SK-N-SH treated with all-trans-retinoic acid at 6 μM for 48 hours (cell line): Measurements from ENCODE around the gene TCF12.

Experiments
- ATAC-seq: fragments of 200-7000 bp; cut with Tn5 transposase; 3 replicates; pipeline ENCODE4 v1.9.1; 2020; ENCODE audit warnings: mild to moderate bottlenecking, moderate library complexity
- BACH2 ChIP-seq: fragments of 250-450 bp; sonication (Bioruptor Pico); IDR thresholded peaks from 2 replicates; pipeline ENCODE4 v1.9.0; 2021; ENCODE audit warnings: mild to moderate bottlenecking, borderline replicate concordance
- CSDC2 ChIP-seq: fragments of 250-450 bp; sonication (Bioruptor Pico); IDR thresholded peaks from 2 replicates; pipeline ENCODE4 v1.5.0; 2020; ENCODE audit warnings: mild to moderate bottlenecking, moderate library complexity
- CSRNP3 ChIP-seq: fragments of 250-450 bp; sonication (Bioruptor Pico); IDR thresholded peaks from 2 replicates; pipeline ENCODE4 v1.5.1; 2021; ENCODE audit warnings: mild to moderate bottlenecking, moderate library complexity
- ESRRG ChIP-seq: fragments of 250-450 bp; sonication (Bioruptor Pico); IDR thresholded peaks from 2 replicates; pipeline ENCODE4 v1.6.1; 2021; ENCODE audit warnings: mild to moderate bottlenecking
- OSR1 ChIP-seq: fragments of 250-450 bp; sonication (Bioruptor Pico); IDR thresholded peaks from 2 replicates; pipeline ENCODE4 v1.8.0; 2022; ENCODE audit warnings: moderate library complexity, mild to moderate bottlenecking, inconsistent platforms
- PATZ1 ChIP-seq: fragments of 250-450 bp; sonication (Bioruptor Pico); IDR thresholded peaks from 2 replicates; pipeline ENCODE4 v1.8.0; 2020; ENCODE audit warnings: mild to moderate bottlenecking, moderate library complexity, borderline replicate concordance
- POU6F1 ChIP-seq: fragments of 250-450 bp; sonication (Bioruptor Pico); IDR thresholded peaks from 2 replicates; pipeline ENCODE4 v1.8.0; 2021; ENCODE audit warnings: low read depth, mild to moderate bottlenecking, moderate library complexity, borderline replicate concordance
- PPARA ChIP-seq: fragments of 250-450 bp; sonication (Bioruptor Pico); IDR thresholded peaks from 2 replicates; pipeline ENCODE4 v1.5.0; 2020; ENCODE audit warnings: mild to moderate bottlenecking, borderline replicate concordance
- RARB ChIP-seq: fragments of 250-450 bp; sonication (Bioruptor Pico); IDR thresholded peaks from 2 replicates; pipeline ENCODE4 v1.8.0; 2021; ENCODE audit warnings: mild to moderate bottlenecking, moderate library complexity
- SNAI2 ChIP-seq: fragments of 250-450 bp; sonication (Bioruptor Pico); IDR thresholded peaks from 2 replicates; pipeline ENCODE4 v1.5.0; 2020; ENCODE audit warnings: mild to moderate bottlenecking, moderate library complexity
- TCF4 ChIP-seq: fragments of 250-450 bp; sonication (Bioruptor Pico); IDR thresholded peaks from 2 replicates; pipeline ENCODE4 v1.8.0; 2021; ENCODE audit warnings: mild to moderate bottlenecking, moderate library complexity, borderline replicate concordance
- TOX ChIP-seq: fragments of 250-450 bp; sonication (Bioruptor Pico); IDR thresholded peaks from 2 replicates; pipeline ENCODE4 v1.8.0; 2021; ENCODE audit warnings: mild to moderate bottlenecking, moderate library complexity, borderline replicate concordance
- TSHZ2 ChIP-seq: fragments of 250-450 bp; sonication (Bioruptor Pico); IDR thresholded peaks from 2 replicates; pipeline ENCODE4 v1.5.0; 2020; ENCODE audit warnings: mild to moderate bottlenecking, moderate library complexity
- ZC3H10 ChIP-seq: fragments of 250-450 bp; sonication (Bioruptor Pico); IDR thresholded peaks from 2 replicates; pipeline ENCODE4 v1.5.1; 2021; ENCODE audit warnings: mild to moderate bottlenecking, moderate library complexity
- ZFP3 ChIP-seq: fragments of 250-450 bp; sonication (Bioruptor Pico); IDR thresholded peaks from 2 replicates; pipeline ENCODE4 v1.5.0; 2020; ENCODE audit warnings: mild to moderate bottlenecking, moderate library complexity
- ZFP30 ChIP-seq: fragments of 450-650 bp; formaldehyde crosslinking; IDR thresholded peaks from 2 replicates; pipeline ENCODE4 v1.5.0; 2022; ENCODE audit warnings: mild to moderate bottlenecking, moderate library complexity
- ZNF565 ChIP-seq: fragments of 450-650 bp; formaldehyde crosslinking; conservative IDR thresholded peaks from 2 replicates; pipeline ENCODE4 v1.5.0; 2020; ENCODE audit warnings: low read depth, mild to moderate bottlenecking, moderate library complexity
- ZNF70 ChIP-seq: fragments of 450-650 bp; formaldehyde crosslinking; IDR thresholded peaks from 2 replicates; pipeline ENCODE4 v1.5.0; 2020; ENCODE audit warnings: mild to moderate bottlenecking, moderate library complexity

The TCF12 gene

GRCh38 chr15:57183041-57183440 lies 264.6 kb downstream of the TCF12 start:
- TF ChIP-seq SNAI2 (no peak), TOX (CRISPR knock-in tag) (no peak), ZNF565 (CRISPR knock-in tag) (no peak), TCF4 (CRISPR knock-in tag) (no peak)
- no peak for ATAC-seq

- TF ChIP-seq BACH2 (no peak), TCF4 (CRISPR knock-in tag) (no peak), ZFP3 (CRISPR knock-in tag) (no peak), SNAI2 (no peak), TSHZ2 (no peak), ZNF70 (CRISPR knock-in tag) (no peak), CSDC2 (no peak), ZC3H10 (CRISPR knock-in tag) (no peak), PATZ1 (CRISPR knock-in tag) (no peak), TOX (CRISPR knock-in tag) (no peak), CSRNP3 (CRISPR knock-in tag) (no peak), ZNF565 (CRISPR knock-in tag) (no peak)
- no peak for ATAC-seq
These were observed 265.3 kb downstream of the TCF12 start for GRCh38 chr15:57183614-57184344.

- TF ChIP-seq ESRRG (CRISPR knock-in tag) (no peak), PPARA (CRISPR knock-in tag) (no peak), POU6F1 (CRISPR knock-in tag) (no peak), CSRNP3 (CRISPR knock-in tag) (no peak), RARB (CRISPR knock-in tag) (no peak), ZC3H10 (CRISPR knock-in tag) (no peak), ZNF70 (CRISPR knock-in tag) (no peak), TCF4 (CRISPR knock-in tag) (no peak), ZFP30 (CRISPR knock-in tag) (no peak), OSR1 (CRISPR knock-in tag) (no peak), PATZ1 (CRISPR knock-in tag) (no peak)
- ATAC-seq, result no peak; the same call in 2 of the 3 replicates
These were observed 266.1 kb downstream of the TCF12 start for GRCh38 chr15:57184502-57184901.
